Inferior parietal cortex (tissue), 1 donor: Measurements from ENCODE around the gene HOXC13.

Experiments used
- DNase-seq: peaks from one replicate; pipeline ENCODE4 v3.0.0-alpha.2; 2016; ENCODE audit errors: extremely low spot score

Gene HOXC13

GRCh38 chr12:53982648-53983567 lies 44.3 kb downstream of the HOXC13 start:
- DNase-seq, result no peak

GRCh38 chr12:53983568-53983949 lies 44.9 kb downstream of the HOXC13 start:
- no peak for DNase-seq

GRCh38 chr12:53983950-53984572 lies 45.4 kb downstream of the HOXC13 start:
- DNase-seq, result no peak

- DNase-seq, result peak; percentile 48
These were observed 46.5 kb downstream of the HOXC13 start, which contains the start of gene HOXC10 for GRCh38 chr12:53984901-53985691. TSS of gene HOXC10 (plus strand) at chr12:53985146. CDS start at chr12:53985260, 114 bp downstream.

- no peak for DNase-seq
These were observed 47.0 kb downstream of the HOXC13 start for GRCh38 chr12:53985692-53985993.

- DNase-seq, result no peak
These were observed 47.5 kb downstream of the HOXC13 start for GRCh38 chr12:53985994-53986685.

GRCh38 chr12:53986686-53987483 lies 48.3 kb downstream of the HOXC13 start:
- DNase-seq, result no peak

- no peak for DNase-seq
These were observed 49.2 kb downstream of the HOXC13 start for GRCh38 chr12:53987787-53988230.

- DNase-seq, result no peak
These were observed 50.1 kb downstream of the HOXC13 start for GRCh38 chr12:53988541-53989226.

GRCh38 chr12:53989227-53990113 lies 50.8 kb downstream of the HOXC13 start:
- DNase-seq, result peak; percentile 24

- DNase-seq, result no peak
These were observed 51.9 kb downstream of the HOXC13 start for GRCh38 chr12:53990311-53991076.

GRCh38 chr12:53991077-53991460 lies 52.4 kb downstream of the HOXC13 start:
- no peak for DNase-seq

- no peak for DNase-seq
These were observed 53.8 kb downstream of the HOXC13 start for GRCh38 chr12:53992377-53992889.

- DNase-seq, result no peak
These were observed 54.8 kb downstream of the HOXC13 start for GRCh38 chr12:53993162-53994008.

- no peak for DNase-seq
These were observed 55.3 kb downstream of the HOXC13 start for GRCh38 chr12:53994009-53994263.

- no peak for DNase-seq
These were observed 55.8 kb downstream of the HOXC13 start for GRCh38 chr12:53994264-53995001.

GRCh38 chr12:53995002-53995377 lies 56.4 kb downstream of the HOXC13 start:
- no peak for DNase-seq
